ENCODE data around the gene DDX1. TPM values are rescaled to one million over a fixed set of nuclear protein-coding genes. Genes with fewer than 3 reads are reported as not detected.
A peak's percentile ranks its signal among the peaks of the same experiment; 100 is the strongest.
"Not testable (repeated sequence)": the region's sequence is repeated elsewhere in the genome, so short reads cannot be mapped to it uniquely, and the experiment has no call there.

DDX1 gene
- total RNA-seq (2022): 99.7 and 106 TPM in 2 replicates
- percentile 91 among the genes with signal in this experiment for Bru-seq, nascent RNA
- BruChase-seq, experiment 1, labeled RNA remaining after a 6-hour chase: percentile 90 among the genes with signal in this experiment
- BruChase-seq, experiment 2, labeled RNA remaining after a 2-hour chase: percentile 86 among the genes with signal in this experiment
- long read RNA-seq, transcript DDX1-201 (26 exons, 2,739 nt): major isoform, 129 of 157 reads
- long read RNA-seq, partial matches to known transcripts: 10 of 157 reads
- long read RNA-seq, other reads (novel, unspliced or antisense): 18 of 157 reads

- H3K27ac Mint-ChIP-seq (ENCODE audit: unreplicated experiment): peak within 1 kb of the TSS; percentile 94
- DNase-seq: peak; percentile 88
- intact Hi-C loops (cut with micrococcal nuclease; ENCODE audit: unreplicated experiment): loop anchor here (5.0 kb wide), 1 partner anchor 1305 kb away; no protein-coding TSS in a partner anchor
Measured at GRCh38 chr2:15591692-15592463, at the start of gene DDX1. DDX1 (plus strand) TSS chr2:15591868; CDS start chr2:15591934, 66 bp downstream.

DNA sequence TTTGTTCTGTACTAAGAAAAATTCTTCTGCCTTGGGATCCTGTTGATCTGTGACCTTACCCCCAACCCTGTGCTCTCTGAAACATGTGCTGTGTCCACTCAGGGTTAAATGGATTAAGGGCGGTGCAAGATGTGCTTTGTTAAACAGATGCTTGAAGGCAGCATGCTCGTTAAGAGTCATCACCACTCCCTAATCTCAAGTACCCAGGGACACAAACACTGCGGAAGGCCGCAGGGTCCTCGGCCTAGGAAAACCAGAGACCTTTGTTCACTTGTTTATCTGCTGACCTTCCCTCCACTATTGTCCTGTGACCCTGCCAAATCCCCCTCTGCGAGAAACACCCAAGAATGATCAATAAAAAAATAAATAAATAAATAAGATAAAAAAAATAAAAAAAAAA is 49.4 kb upstream of the DDX1 start:
- BruUV-seq (replicated peaks); intact Hi-C loops (cut with micrococcal nuclease; ENCODE audit: unreplicated experiment); H3K4me1 Mint-ChIP-seq (ENCODE audit: low read depth, unreplicated experiment): not testable (repeated sequence)

More at GRCh38 chr2:15591692-15592463, at the start of gene DDX1:
- Mint-ChIP-seq H3K9me3 (ENCODE audit: low read depth, unreplicated experiment) (no peaks in the 10 kb centered on the region), H3K4me1 (ENCODE audit: low read depth, unreplicated experiment) (peaks cover 6% of the 10 kb centered on the region), H3K4me3 (ENCODE audit: low read depth, unreplicated experiment) (peak within 1 kb of the TSS; percentile 98), H3K36me3 (ENCODE audit: insufficient read depth, unreplicated experiment) (peaks cover 38% of the 10 kb centered on the region), H3K27me3 (ENCODE audit: unreplicated experiment) (no peaks in the 10 kb centered on the region)
- TF ChIP-seq CTCF (IDR thresholded peaks at IDR 0.05; ENCODE audit: unreplicated experiment): no peak
- no TSS peak for BruUV-seq (replicated peaks)
- CTCF ChIA-PET: interaction anchor here (0.9 kb wide), 1 partner anchor 14 kb away, joined by 3 read pairs; no protein-coding TSS in a partner anchor

DNA sequence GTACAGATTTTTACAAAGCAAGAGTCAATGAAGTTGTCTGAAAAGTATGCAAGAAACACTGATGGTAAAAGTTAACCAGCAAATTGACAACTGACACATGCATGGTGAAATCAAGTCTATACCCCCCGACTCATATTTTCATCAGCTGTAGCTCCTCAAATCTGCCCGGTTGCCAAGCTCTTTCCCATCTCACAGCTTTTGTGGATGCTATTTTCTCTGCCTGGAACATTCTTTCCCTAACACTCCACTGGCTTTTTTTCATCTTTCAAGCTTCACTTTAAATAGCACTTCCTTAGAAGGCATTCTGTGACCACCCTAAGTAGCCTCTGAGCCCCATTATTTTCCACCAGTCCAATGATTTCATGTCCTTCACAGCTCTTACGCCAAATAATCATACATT is 48.6 kb upstream of the DDX1 start:
- no peak for TF ChIP-seq CTCF (IDR thresholded peaks at IDR 0.05; ENCODE audit: unreplicated experiment)
- intact Hi-C loops (cut with micrococcal nuclease; ENCODE audit: unreplicated experiment): no loop called here
- Mint-ChIP-seq H3K9me3 (ENCODE audit: low read depth, unreplicated experiment) (no peaks in the 10 kb centered on the region), H3K27ac (ENCODE audit: unreplicated experiment) (no peak overlapping the region), H3K4me3 (ENCODE audit: low read depth, unreplicated experiment) (no peak overlapping the region), H3K36me3 (ENCODE audit: insufficient read depth, unreplicated experiment) (no peaks in the 10 kb centered on the region), H3K27me3 (ENCODE audit: unreplicated experiment) (no peaks in the 10 kb centered on the region), H3K4me1 (ENCODE audit: low read depth, unreplicated experiment) (no peaks in the 10 kb centered on the region)
- no peak for DNase-seq
- CTCF ChIA-PET: no interaction called here
- no TSS peak for BruUV-seq (replicated peaks)

More for the DNA sequence above, 49.4 kb upstream of the DDX1 start:
- H3K36me3 Mint-ChIP-seq (ENCODE audit: insufficient read depth, unreplicated experiment); H3K4me3 Mint-ChIP-seq (ENCODE audit: low read depth, unreplicated experiment); H3K9me3 Mint-ChIP-seq (ENCODE audit: low read depth, unreplicated experiment); H3K27ac Mint-ChIP-seq (ENCODE audit: unreplicated experiment); CTCF ChIA-PET; DNase-seq; H3K27me3 Mint-ChIP-seq (ENCODE audit: unreplicated experiment): not testable (repeated sequence)

GRCh38 chr2:15543541-15543940 is 48.1 kb upstream of the DDX1 start:
- CTCF ChIA-PET: no interaction called here

More at GRCh38 chr2:15543541-15543940, 48.1 kb upstream of the DDX1 start:
- H3K27ac Mint-ChIP-seq (ENCODE audit: unreplicated experiment): no peak overlapping the region
- no peak overlapping the region for H3K4me3 Mint-ChIP-seq (ENCODE audit: low read depth, unreplicated experiment)
- DNase-seq: no peak
- no peaks in the 10 kb centered on the region for H3K4me1 Mint-ChIP-seq (ENCODE audit: low read depth, unreplicated experiment)
- no peaks in the 10 kb centered on the region for H3K36me3 Mint-ChIP-seq (ENCODE audit: insufficient read depth, unreplicated experiment)
- no peaks in the 10 kb centered on the region for H3K9me3 Mint-ChIP-seq (ENCODE audit: low read depth, unreplicated experiment)
- H3K27me3 Mint-ChIP-seq (ENCODE audit: unreplicated experiment): no peaks in the 10 kb centered on the region
- intact Hi-C loops (cut with micrococcal nuclease; ENCODE audit: unreplicated experiment): no loop called here
- no peak for TF ChIP-seq CTCF (IDR thresholded peaks at IDR 0.05; ENCODE audit: unreplicated experiment)
- BruUV-seq (replicated peaks): no TSS peak

All from Calu3 (cell line).